ENCODE data around the gene MAP1LC3B.

Gene MAP1LC3B

GRCh38 chr16:87391950-87392820 is at the start of gene MAP1LC3B:
Gene MAP1LC3B, plus strand, starts transcription at chr16:87392336. Its CDS starts 92 bp downstream, at chr16:87392428.
- DNase-seq, result peak; percentile 96

- DNase-seq, result no peak
These were observed 49.6 kb upstream of the MAP1LC3B start for GRCh38 chr16:87342504-87342903.

- no peak for DNase-seq
These were observed 49.0 kb upstream of the MAP1LC3B start for GRCh38 chr16:87342978-87343752.

- DNase-seq, result no peak
These were observed 48.4 kb upstream of the MAP1LC3B start for GRCh38 chr16:87343753-87344050.

GRCh38 chr16:87344165-87344930 is 47.8 kb upstream of the MAP1LC3B start:
- no peak for DNase-seq

DNA sequence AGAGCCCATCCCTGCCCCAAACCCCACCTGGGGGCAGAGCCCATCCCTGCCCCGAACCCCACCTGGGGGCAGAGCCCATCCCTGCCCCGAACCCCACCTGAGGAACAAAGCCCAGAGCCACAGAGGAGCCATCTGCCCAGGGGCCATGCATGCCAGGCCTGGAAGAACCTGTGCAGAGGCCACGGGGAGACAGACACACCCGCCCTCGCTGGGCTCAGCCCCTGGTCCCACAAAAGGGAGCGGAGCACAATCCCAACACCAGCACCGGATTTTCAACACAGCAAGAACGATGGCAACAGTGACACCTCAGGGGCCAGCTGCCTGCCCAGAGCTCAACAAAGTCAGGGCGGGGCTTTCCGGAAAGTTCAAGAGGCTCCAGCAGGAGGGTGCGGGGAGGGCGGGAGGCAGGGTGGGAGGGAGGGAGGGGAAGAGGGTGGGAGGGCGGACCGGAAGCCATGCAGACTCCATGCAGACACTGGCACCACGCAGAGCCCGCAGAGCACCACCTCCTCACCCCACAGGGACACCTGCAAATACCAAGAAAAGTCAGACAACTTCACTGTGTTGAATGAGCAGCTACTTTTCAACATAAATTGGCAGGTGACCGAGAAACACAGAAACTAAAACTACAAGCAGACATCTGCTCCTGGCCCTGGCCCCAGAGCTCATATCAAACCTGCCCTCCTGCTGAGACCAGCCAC is 47.1 kb upstream of the MAP1LC3B start:
- no peak for DNase-seq

GRCh38 chr16:87345726-87346424 is 46.3 kb upstream of the MAP1LC3B start:
- DNase-seq, result no peak

DNA sequence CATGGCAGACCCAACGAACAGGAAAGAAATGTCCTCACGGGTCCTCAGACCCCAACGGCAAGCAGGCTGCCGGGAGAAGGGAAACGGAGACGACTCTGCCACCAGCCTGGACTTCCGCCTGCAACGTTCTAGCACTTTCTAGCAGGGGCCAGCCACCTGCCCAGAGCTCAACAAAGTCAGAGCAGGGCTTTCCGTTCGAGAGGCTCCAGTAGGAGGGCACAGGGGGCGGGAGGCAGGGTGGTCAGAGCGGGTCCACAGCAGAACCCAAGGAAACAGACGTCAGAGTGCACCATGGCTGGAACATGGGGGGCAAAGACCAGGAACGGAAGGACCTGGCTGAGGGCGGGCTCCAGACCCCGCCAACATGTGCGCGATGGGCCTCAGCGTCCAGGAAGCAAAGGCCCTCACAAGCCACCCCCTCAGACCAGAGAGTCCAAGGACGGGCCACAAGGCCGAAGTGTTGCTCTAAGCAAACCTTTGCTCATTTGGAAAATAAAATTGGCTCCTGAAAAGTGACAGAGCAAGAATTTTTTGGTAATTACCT is 45.5 kb upstream of the MAP1LC3B start:
- DNase-seq, result no peak

GRCh38 chr16:87347932-87348615 is 44.1 kb upstream of the MAP1LC3B start:
- no peak for DNase-seq

DNA sequence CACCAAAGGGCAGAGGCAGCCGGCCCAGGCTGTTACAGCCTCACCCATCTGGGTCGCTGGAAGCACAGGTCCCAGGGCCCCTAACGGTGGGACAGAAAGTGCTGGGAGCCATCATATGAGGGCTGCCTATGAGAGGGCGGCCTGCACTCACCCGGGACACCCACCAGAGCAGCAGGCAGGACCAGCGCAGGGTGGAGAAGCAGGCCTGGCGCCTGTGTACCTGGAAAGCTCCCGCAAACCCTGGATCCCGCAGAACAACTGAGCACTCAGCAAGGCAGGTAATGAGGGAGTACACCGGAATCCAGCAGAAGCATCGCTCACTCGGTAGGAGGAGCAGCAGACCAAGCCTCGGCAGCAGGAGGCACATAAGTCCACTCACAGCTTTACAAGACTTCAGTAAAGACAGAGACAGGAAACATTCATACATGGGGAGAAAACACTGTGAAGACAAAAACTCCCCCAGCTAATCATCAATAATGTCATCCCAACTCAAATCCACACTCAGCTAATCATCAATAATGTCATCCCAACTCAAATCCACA is 43.4 kb upstream of the MAP1LC3B start:
- no peak for DNase-seq

- DNase-seq, result no peak
These were observed 42.1 kb upstream of the MAP1LC3B start for GRCh38 chr16:87350031-87350430.

DNA sequence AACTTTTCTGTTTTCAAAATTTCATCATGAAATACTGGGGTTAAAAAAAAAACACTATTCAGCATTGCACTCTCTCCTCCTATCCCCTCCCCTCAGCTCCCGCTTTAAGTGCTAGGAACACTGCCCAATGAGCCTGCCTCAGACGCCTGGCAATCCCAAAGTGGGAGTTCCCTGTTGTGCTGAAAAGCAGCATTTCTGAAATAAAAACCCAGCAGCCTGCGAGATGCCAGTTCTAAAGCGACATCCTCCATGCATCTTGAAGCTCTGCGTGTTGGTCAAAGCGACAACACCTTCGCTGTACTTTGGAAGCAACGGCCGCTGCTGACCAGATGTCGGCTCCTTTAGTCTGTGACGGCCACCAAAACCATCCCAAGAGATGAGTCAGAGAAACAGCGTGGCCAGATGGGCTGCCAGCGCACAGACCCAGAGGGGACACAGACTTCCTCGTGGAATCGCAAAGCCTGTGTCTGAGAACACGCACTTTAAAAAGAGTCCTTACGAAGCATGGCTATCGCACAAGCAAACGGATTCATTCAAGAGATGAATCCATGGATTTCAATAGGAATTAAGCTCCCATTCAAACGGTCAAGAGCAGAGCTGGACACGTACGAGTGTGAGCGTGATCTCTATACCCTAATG is 41.3 kb upstream of the MAP1LC3B start:
- DNase-seq, result no peak

- no peak for DNase-seq
These were observed 40.8 kb upstream of the MAP1LC3B start for GRCh38 chr16:87351320-87351698.

- DNase-seq, result no peak
These were observed 39.3 kb upstream of the MAP1LC3B start for GRCh38 chr16:87352818-87353217.

DNA sequence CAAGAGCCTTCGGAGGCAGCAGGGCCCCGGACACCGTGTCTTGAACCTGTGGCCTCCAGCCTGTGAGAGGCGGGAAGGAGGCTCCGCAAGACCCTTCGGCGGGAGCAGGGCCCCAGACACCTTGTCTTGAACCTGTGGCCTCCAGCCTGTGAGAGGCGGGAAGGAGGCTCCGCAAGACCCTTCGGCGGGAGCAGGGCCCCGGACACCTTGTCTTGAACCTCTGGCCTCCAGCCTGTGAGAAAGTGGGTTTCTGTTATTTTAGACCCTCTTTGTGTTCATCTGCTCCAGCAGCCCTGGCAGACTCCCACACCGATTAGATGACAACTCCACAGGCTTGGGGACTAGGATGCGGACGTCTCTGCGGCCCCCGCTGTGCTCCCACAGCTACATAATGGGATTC is 38.5 kb upstream of the MAP1LC3B start:
- no peak for DNase-seq

DNA sequence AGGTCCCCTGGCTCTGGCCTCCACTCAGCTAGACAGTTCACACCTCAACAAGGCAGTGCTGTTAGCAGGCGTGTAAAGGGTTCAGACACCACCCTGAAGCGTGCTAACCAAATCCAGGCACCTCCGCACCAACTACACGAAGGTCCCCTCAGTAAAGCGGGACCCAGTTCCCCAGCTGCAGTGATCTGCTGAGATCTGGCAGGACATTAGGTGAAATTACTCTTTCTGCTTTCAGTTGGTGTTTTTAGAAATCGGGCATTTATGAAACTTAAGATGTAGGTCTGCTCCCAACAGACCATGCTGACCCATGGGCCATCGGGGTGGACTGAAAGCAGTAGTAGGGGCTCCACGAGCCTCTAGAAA is 35.7 kb upstream of the MAP1LC3B start:
- DNase-seq, result no peak

- DNase-seq, result no peak
These were observed 33.9 kb upstream of the MAP1LC3B start for GRCh38 chr16:87358250-87358649.

DNA sequence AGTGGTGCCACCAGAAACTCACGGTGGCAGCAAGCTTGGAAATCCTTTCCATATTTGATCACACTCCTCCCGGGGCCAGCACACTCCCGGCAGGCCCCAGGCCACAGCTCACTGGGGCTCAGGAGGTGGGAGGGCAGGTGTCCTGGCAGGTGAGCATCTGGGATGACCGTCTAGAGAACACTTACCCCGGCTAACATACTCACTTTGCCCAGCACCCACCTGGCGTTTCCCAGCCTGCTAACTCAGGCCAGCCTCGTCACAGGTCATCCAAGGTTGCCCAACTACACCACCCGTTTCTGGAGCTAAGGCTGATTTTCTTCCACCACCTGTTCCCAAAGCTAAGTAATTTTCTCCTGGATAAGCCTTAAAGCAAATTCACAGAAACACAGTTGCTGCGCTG is 33.4 kb upstream of the MAP1LC3B start:
- no peak for DNase-seq

GRCh38 chr16:87359121-87359520 is 33.0 kb upstream of the MAP1LC3B start:
- no peak for DNase-seq

- DNase-seq, result no peak
These were observed 31.1 kb upstream of the MAP1LC3B start for GRCh38 chr16:87360862-87361610.

Data from GOT3 (cell line).